Liver (tissue), 9 donors: ENCODE measurements around the gene PLOD3. TPM values are rescaled to one million over a fixed set of nuclear protein-coding genes. Genes with fewer than 3 reads are reported as not detected.

Experiments used
- DNase-seq: peaks from one replicate; pipeline ENCODE4 v3.0.0-alpha.2; 2017; ENCODE audit warnings: low spot score
- H3K27ac ChIP-seq, 2 donors: one replicate each; pipeline ENCODE4 v1.7.0; 2013; ENCODE audit warnings: inconsistent platforms in 2 of 2, low read length in 2 of 2, control low read depth in 1 of 2, low read depth in 1 of 2, mild to moderate bottlenecking in 1 of 2
- H3K27me3 ChIP-seq, 4 donors: one replicate each; pipeline versions ENCODE4 v1.6.1 to v1.7.0; 2013; ENCODE audit warnings: low read length in 3 of 4, inconsistent platforms in 1 of 4, mild to moderate bottlenecking in 1 of 4, moderate library complexity in 1 of 4; ENCODE audit not compliant: control insufficient read depth in 4 of 4, insufficient read depth in 4 of 4
- H3K36me3 ChIP-seq, 4 donors: one replicate each; pipeline versions ENCODE4 v1.6.1 to v1.7.0; 2013; ENCODE audit warnings: low read length in 3 of 4, mild to moderate bottlenecking in 3 of 4, low read depth in 1 of 4, moderate library complexity in 1 of 4; ENCODE audit not compliant: control insufficient read depth in 4 of 4, insufficient read depth in 3 of 4
- H3K4me1 ChIP-seq, 4 donors: one replicate each; pipeline versions ENCODE4 v1.6.1 to v1.7.0; 2013; ENCODE audit warnings: low read length in 3 of 4, mild to moderate bottlenecking in 3 of 4, moderate library complexity in 1 of 4; ENCODE audit not compliant: control insufficient read depth in 4 of 4, insufficient read depth in 4 of 4
- H3K4me3 ChIP-seq, 3 donors: one replicate each; pipeline versions ENCODE4 v1.6.1 to v1.7.0; 2013; ENCODE audit warnings: low read length in 3 of 3, control low read depth in 1 of 3, low read depth in 1 of 3, mild to moderate bottlenecking in 1 of 3
- H3K9ac ChIP-seq, 2 donors: one replicate each; pipeline ENCODE4 v1.7.0; 2013; ENCODE audit warnings: low read length in 2 of 2, mild to moderate bottlenecking in 2 of 2, moderate library complexity in 2 of 2, control low read depth in 1 of 2, low read depth in 1 of 2
- H3K9me3 ChIP-seq, 4 donors: one replicate each; pipeline versions ENCODE4 v1.6.1 to v1.7.0; 2013; ENCODE audit warnings: low read length in 3 of 4; ENCODE audit not compliant: control insufficient read depth in 4 of 4
- EGR1 ChIP-seq, 2 donors: IDR thresholded peaks; 2 replicates each; pipeline ENCODE4 v1.6.1; 2016 to 2018; ENCODE audit warnings: antibody characterized with exemption in 2 of 2, low read depth in 2 of 2
- FOXA1 ChIP-seq: IDR thresholded peaks from 2 replicates; pipeline ENCODE4 v1.6.1; 2016; ENCODE audit warnings: antibody characterized with exemption
- FOXA2 ChIP-seq: IDR thresholded peaks from 2 replicates; pipeline ENCODE4 v1.6.1; 2016; ENCODE audit warnings: antibody characterized with exemption
- GABPA ChIP-seq, 2 donors: IDR thresholded peaks in 1 of 2; conservative IDR thresholded peaks in 1 of 2; 2 replicates each; pipeline ENCODE4 v1.6.1; 2016; ENCODE audit warnings: antibody characterized with exemption in 2 of 2, mild to moderate bottlenecking in 1 of 2, moderate library complexity in 1 of 2
- HNF4A ChIP-seq, 2 donors: conservative IDR thresholded peaks; 2 replicates each; pipeline ENCODE4 v1.6.1; 2016; ENCODE audit warnings: antibody characterized with exemption in 2 of 2, mild to moderate bottlenecking in 2 of 2
- HNF4G ChIP-seq: IDR thresholded peaks from 2 replicates; pipeline ENCODE4 v1.6.1; 2016; ENCODE audit warnings: antibody characterized with exemption
- JUND ChIP-seq, 2 donors: IDR thresholded peaks; 2 replicates each; pipeline ENCODE4 v1.6.1; 2016; ENCODE audit warnings: antibody characterized with exemption in 2 of 2
- MAX ChIP-seq: IDR thresholded peaks from 2 replicates; pipeline ENCODE4 v1.6.1; 2016; ENCODE audit warnings: antibody characterized with exemption
- NR2F2 ChIP-seq: IDR thresholded peaks from 2 replicates; pipeline ENCODE4 v1.6.1; 2016; ENCODE audit warnings: antibody characterized with exemption
- RAD21 ChIP-seq, 2 donors: IDR thresholded peaks; 2 replicates each; pipeline ENCODE4 v1.6.1; 2016; ENCODE audit warnings: antibody characterized with exemption in 2 of 2, mild to moderate bottlenecking in 2 of 2
- RXRA ChIP-seq, 2 donors: IDR thresholded peaks; 2 replicates each; pipeline ENCODE4 v1.6.1; 2017 to 2018; ENCODE audit warnings: antibody characterized with exemption in 2 of 2, mild to moderate bottlenecking in 1 of 2
- SP1 ChIP-seq: IDR thresholded peaks from 2 replicates; pipeline ENCODE4 v1.6.1; 2018; ENCODE audit warnings: antibody characterized with exemption, mild to moderate bottlenecking
- TAF1 ChIP-seq: conservative IDR thresholded peaks from 2 replicates; pipeline ENCODE4 v1.6.1; 2016; ENCODE audit warnings: antibody characterized with exemption, mild to moderate bottlenecking
- YY1 ChIP-seq: IDR thresholded peaks from 2 replicates; pipeline ENCODE4 v1.6.1; 2016; ENCODE audit warnings: antibody characterized with exemption, mild to moderate bottlenecking
- whole genome bisulfite sequencing: extraction: QIAGEN DNeasy Blood & Tissue Kit; methylation state at CpG from one replicate; pipeline ENCODE4 v1.1.7; 2013; 5-methylcytosine and 5-hydroxymethylcytosine counted together
- polyA plus RNA-seq, 2 donors: library from polyadenylated mRNA; stranded (reverse) in 1 of 2; unstranded in 1 of 2; fragments of 200-250 nt in 1 of 2; fragments of >200 nt in 1 of 2; fragmentation: Nextera tagmentation in 1 of 2; extraction: Ambion mirVana in 1 of 2; gene quantifications; one replicate each; pipeline versions ENCODE4 v1.2.1 to v1.2.3, GENCODE V29; 2013 to 2015
- total RNA-seq, 2 donors: library from RNA; depleted of rRNA; stranded (reverse); fragments of >200 nt; gene quantifications; one replicate each; pipeline ENCODE4 v1.2.3, GENCODE V29; 2014
- TF ChIP-seq, protein P1 (sequence below): IDR thresholded peaks from 2 replicates; pipeline ENCODE4 v1.6.1; 2016; ENCODE audit warnings: antibody characterized with exemption, mild to moderate bottlenecking
- TF ChIP-seq, protein P2 (sequence below): IDR thresholded peaks from 2 replicates; pipeline ENCODE4 v1.6.1; 2016; ENCODE audit warnings: antibody characterized with exemption
- TF ChIP-seq, protein P3 (sequence below): fragments of 150-350 bp; IDR thresholded peaks from 2 replicates; pipeline ENCODE4 v1.5.1; 2017; ENCODE audit warnings: improper control_type of control experiment, low read depth, low read length; ENCODE audit not compliant: missing input control
- donor health status: healthy.
- donor health status: healthy.
- donor health status: healthy.
- donor health status: healthy.
- donor health status: healthy.

PLOD3 gene
- total and polyA plus RNA-seq, 4 donors: 19.4 to 42.9 (median 27.7) TPM

DNA sequence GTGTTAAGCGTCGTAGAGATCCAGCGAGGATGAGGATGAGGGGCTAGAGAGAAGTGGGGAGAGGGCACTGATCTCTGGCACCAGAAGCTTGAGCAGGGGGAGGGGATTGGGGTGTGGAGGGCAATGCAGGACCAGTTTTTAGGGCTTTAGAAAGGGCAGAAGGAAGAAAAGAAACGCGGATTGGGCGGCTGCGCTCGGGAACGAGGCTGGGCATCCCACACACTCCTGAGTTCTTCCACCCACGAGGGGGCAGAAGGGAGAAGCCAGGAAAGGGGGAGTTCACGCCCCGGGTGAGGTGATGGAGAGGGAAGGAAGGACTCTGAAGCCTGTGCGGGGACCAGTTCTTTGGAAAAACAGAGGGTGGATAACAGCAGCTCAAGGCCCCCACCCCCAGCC is 45.9 kb downstream of the PLOD3 start:
- no peak for DNase-seq
- Histone ChIP-seq H3K9me3 (no peaks in the 10 kb centered on the region), H3K9ac (no peak overlapping the region), H3K27me3 (peaks cover 6 to 19% (median 16%) of the 10 kb centered on the region in 4 donors), H3K4me3 (no peak overlapping the region), H3K4me1 (peaks cover 8 to 33% (median 16%) of the 10 kb centered on the region in 4 donors), H3K27ac (no peak overlapping the region), H3K36me3 (no peaks in the 10 kb centered on the region)
- WGBS: 2% methylated on average over 13 of the region's 13 CpGs
- TF ChIP-seq JUND (IDR thresholded peaks at IDR 0.05): no peak
- TF ChIP-seq SP1: no peak
- TF ChIP-seq RXRA (IDR thresholded peaks at IDR 0.05): no peak
- no peak for TF ChIP-seq FOXA2
- TF ChIP-seq YY1: no peak

GRCh38 chr7:101170617-101171441 is 46.6 kb downstream of the PLOD3 start:
- 7% methylated on average over 17 of the region's 17 CpGs for WGBS
- Histone ChIP-seq H3K4me1 (peaks cover 8 to 33% (median 16%) of the 10 kb centered on the region in 4 donors), H3K9me3 (no peaks in the 10 kb centered on the region), H3K4me3 (no peak overlapping the region), H3K27ac (no peak overlapping the region), H3K9ac (no peak overlapping the region), H3K36me3 (no peaks in the 10 kb centered on the region), H3K27me3 (peaks cover 6 to 22% (median 18%) of the 10 kb centered on the region in 4 donors)
- TF ChIP-seq, protein P1, sequence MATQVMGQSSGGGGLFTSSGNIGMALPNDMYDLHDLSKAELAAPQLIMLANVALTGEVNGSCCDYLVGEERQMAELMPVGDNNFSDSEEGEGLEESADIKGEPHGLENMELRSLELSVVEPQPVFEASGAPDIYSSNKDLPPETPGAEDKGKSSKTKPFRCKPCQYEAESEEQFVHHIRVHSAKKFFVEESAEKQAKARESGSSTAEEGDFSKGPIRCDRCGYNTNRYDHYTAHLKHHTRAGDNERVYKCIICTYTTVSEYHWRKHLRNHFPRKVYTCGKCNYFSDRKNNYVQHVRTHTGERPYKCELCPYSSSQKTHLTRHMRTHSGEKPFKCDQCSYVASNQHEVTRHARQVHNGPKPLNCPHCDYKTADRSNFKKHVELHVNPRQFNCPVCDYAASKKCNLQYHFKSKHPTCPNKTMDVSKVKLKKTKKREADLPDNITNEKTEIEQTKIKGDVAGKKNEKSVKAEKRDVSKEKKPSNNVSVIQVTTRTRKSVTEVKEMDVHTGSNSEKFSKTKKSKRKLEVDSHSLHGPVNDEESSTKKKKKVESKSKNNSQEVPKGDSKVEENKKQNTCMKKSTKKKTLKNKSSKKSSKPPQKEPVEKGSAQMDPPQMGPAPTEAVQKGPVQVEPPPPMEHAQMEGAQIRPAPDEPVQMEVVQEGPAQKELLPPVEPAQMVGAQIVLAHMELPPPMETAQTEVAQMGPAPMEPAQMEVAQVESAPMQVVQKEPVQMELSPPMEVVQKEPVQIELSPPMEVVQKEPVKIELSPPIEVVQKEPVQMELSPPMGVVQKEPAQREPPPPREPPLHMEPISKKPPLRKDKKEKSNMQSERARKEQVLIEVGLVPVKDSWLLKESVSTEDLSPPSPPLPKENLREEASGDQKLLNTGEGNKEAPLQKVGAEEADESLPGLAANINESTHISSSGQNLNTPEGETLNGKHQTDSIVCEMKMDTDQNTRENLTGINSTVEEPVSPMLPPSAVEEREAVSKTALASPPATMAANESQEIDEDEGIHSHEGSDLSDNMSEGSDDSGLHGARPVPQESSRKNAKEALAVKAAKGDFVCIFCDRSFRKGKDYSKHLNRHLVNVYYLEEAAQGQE: no peak
- no peak for TF ChIP-seq YY1
- TF ChIP-seq HNF4G: no peak
- no peak for TF ChIP-seq EGR1 (IDR thresholded peaks at IDR 0.05; ENCODE audit: low read depth in 2 of 2)
- TF ChIP-seq, protein P2, sequence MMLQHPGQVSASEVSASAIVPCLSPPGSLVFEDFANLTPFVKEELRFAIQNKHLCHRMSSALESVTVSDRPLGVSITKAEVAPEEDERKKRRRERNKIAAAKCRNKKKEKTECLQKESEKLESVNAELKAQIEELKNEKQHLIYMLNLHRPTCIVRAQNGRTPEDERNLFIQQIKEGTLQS: no peak
- TF ChIP-seq MAX: no peak
- no peak for TF ChIP-seq TAF1
- TF ChIP-seq FOXA1: no peak
- TF ChIP-seq FOXA2: no peak
- no peak for TF ChIP-seq GABPA (IDR thresholded peaks at IDR 0.05 in 1 of 2, conservative IDR thresholded peaks at IDR 0.05 in 1 of 2)
- TF ChIP-seq NR2F2: no peak
- no peak for TF ChIP-seq RAD21 (IDR thresholded peaks at IDR 0.05)
- TF ChIP-seq JUND (IDR thresholded peaks at IDR 0.05): no peak
- TF ChIP-seq HNF4A (conservative IDR thresholded peaks at IDR 0.05): no peak
- no peak for TF ChIP-seq RXRA (IDR thresholded peaks at IDR 0.05)
- TF ChIP-seq, protein P3, sequence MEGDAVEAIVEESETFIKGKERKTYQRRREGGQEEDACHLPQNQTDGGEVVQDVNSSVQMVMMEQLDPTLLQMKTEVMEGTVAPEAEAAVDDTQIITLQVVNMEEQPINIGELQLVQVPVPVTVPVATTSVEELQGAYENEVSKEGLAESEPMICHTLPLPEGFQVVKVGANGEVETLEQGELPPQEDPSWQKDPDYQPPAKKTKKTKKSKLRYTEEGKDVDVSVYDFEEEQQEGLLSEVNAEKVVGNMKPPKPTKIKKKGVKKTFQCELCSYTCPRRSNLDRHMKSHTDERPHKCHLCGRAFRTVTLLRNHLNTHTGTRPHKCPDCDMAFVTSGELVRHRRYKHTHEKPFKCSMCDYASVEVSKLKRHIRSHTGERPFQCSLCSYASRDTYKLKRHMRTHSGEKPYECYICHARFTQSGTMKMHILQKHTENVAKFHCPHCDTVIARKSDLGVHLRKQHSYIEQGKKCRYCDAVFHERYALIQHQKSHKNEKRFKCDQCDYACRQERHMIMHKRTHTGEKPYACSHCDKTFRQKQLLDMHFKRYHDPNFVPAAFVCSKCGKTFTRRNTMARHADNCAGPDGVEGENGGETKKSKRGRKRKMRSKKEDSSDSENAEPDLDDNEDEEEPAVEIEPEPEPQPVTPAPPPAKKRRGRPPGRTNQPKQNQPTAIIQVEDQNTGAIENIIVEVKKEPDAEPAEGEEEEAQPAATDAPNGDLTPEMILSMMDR: no peak
- TF ChIP-seq SP1: no peak
- no peak for DNase-seq
